Right lobe of liver (tissue), 6 donors: ENCODE results near the gene DBH. TPM values are rescaled to one million over a fixed set of nuclear protein-coding genes. Genes with fewer than 3 reads are reported as not detected.

Experiments
- ATAC-seq, 4 donors: fragments of 200-7000 bp; cut with Tn5 transposase; one replicate each; pipeline ENCODE4 v1.9.1; 2020; ENCODE audit warnings: mild to moderate bottlenecking in 4 of 4, moderate library complexity in 4 of 4
- DNase-seq, 3 donors: peaks; one replicate each; pipeline ENCODE4 v3.0.0-alpha.2; 2020
- H3K27ac ChIP-seq, 3 donors: fragments of 200-600 bp; one replicate each; pipeline ENCODE4 v1.8.0; 2022
- H3K27me3 ChIP-seq, 2 donors: fragments of 200-600 bp; one replicate each; pipeline ENCODE4 v1.8.0; 2022
- H3K36me3 ChIP-seq, 4 donors: fragments of 200-600 bp; sonication (generic) in 1 of 4; one replicate each; pipeline versions ENCODE4 v1.5.1 to v1.8.0; 2017 to 2022; ENCODE audit warnings: control low read depth in 1 of 4
- H3K4me1 ChIP-seq, 4 donors: fragments of 200-600 bp; sonication (generic) in 1 of 4; one replicate each; pipeline versions ENCODE4 v1.5.1 to v1.8.0; 2017 to 2022; ENCODE audit warnings: control low read depth in 1 of 4
- H3K4me3 ChIP-seq, 3 donors: fragments of 200-600 bp; one replicate each; pipeline ENCODE4 v1.8.0; 2022
- H3K9me3 ChIP-seq, 4 donors: fragments of 200-600 bp; sonication (generic) in 1 of 4; one replicate each; pipeline versions ENCODE4 v1.5.1 to v1.8.0; 2017 to 2022; ENCODE audit warnings: control low read depth in 1 of 4
- CTCF ChIP-seq, 4 donors: fragments of 200-600 bp in 3 of 4; fragments of 450-650 bp in 1 of 4; IDR thresholded peaks; one replicate each; pipeline versions ENCODE4 v1.5.1 to v1.8.0; 2016 to 2022; ENCODE audit warnings: antibody characterized with exemption in 4 of 4, mild to moderate bottlenecking in 2 of 4
- POLR2A ChIP-seq: fragments of 450-650 bp; IDR thresholded peaks from one replicate; pipeline ENCODE4 v1.6.1; 2017; ENCODE audit warnings: antibody characterized with exemption, mild to moderate bottlenecking
- WGBS: methylation state at CpG from one replicate; pipeline ENCODE4 v1.1.6; 2018; ENCODE audit warnings: low coverage, low lambda C conversion rate; ENCODE audit not compliant: insufficient coverage; ENCODE audit errors: missing lambda C conversion rate; 5-methylcytosine and 5-hydroxymethylcytosine counted together
- intact Hi-C, 2 donors: fragments of 100-400 bp; cut with DNase I; formaldehyde crosslinking; loops; one replicate each; pipeline versions ENCODE4 v1.11.2 to v1.14.1; 2022
- total RNA-seq, 6 experiments: library from RNA; depleted of rRNA in 2 of 6; stranded (reverse); fragments of >200 nt in 2 of 6; fragmentation: NEBNext Ultra II Directional in 3 of 6; extraction: Animal tissue kit (Norgen Biotek cat#: 25700) in 3 of 6; gene quantifications; one replicate each; pipeline versions ENCODE4 v1.1.0 to v1.2.4, GENCODE V29; 2016 to 2023
- donor health status: DM: no; HTN: yes; CAD: no.
- donor health status: DM: no; HTN: no; CAD: no.
- donor health status: DM: no; HTN: no; CAD: no.
- donor health status: DM: no; HTN: yes; CAD: no.
- donor health status: DM: no; HTN: yes; CAD: no.

Gene DBH
- total RNA-seq, 6 experiments from 2014 or later: 1.2 to 12.9 (median 5.7) TPM

GRCh38 chr9:133684121-133684935 lies 48.2 kb downstream of the DBH start:
- no peaks in the 10 kb centered on the region for H3K27me3 ChIP-seq
- peak overlapping the region in 2 of 3 donors; percentile 4 to 77 for H3K27ac ChIP-seq
- WGBS: 67% methylated on average over 3 of the region's 26 CpGs
- no peaks in the 10 kb centered on the region for H3K9me3 ChIP-seq
- DNase-seq (no peak), ATAC-seq (no peak)
- H3K4me1 ChIP-seq: no peaks in the 10 kb centered on the region
- TF ChIP-seq CTCF (IDR thresholded peaks at IDR 0.05) (no peak), POLR2A (no peak)
- no peak overlapping the region for H3K4me3 ChIP-seq
- intact Hi-C loops: no loop called here
- H3K36me3 ChIP-seq: peaks cover 0 to 46% (median 18%) of the 10 kb centered on the region in 4 donors

- H3K27me3 ChIP-seq: no peaks in the 10 kb centered on the region
- H3K36me3 ChIP-seq: peaks cover 0 to 46% (median 21%) of the 10 kb centered on the region in 4 donors
- intact Hi-C loops: no loop called here
- H3K4me3 ChIP-seq: no peak overlapping the region
- DNase-seq: peak in 1 of 3 donors; percentile 52
- peak overlapping the region in 1 of 3 donors; percentile 77 for H3K27ac ChIP-seq
- TF ChIP-seq CTCF (IDR thresholded peaks at IDR 0.05) (no peak), POLR2A (no peak)
- H3K9me3 ChIP-seq: no peaks in the 10 kb centered on the region
- no peak for ATAC-seq
- no peaks in the 10 kb centered on the region for H3K4me1 ChIP-seq
- WGBS: 92% methylated on average over 2 of the region's 17 CpGs
Observed at GRCh38 chr9:133684936-133685361, 48.8 kb downstream of the DBH start.

GRCh38 chr9:133685653-133686609 lies 49.8 kb downstream of the DBH start:
- peak in 1 of 3 donors; percentile 31 for DNase-seq

More at GRCh38 chr9:133685653-133686609, 49.8 kb downstream of the DBH start:
- 69% methylated on average over 3 of the region's 18 CpGs for WGBS
- TF ChIP-seq POLR2A (no peak), CTCF (IDR thresholded peaks at IDR 0.05) (no peak)
- intact Hi-C loops: no loop called here
- no peak overlapping the region for H3K4me3 ChIP-seq
- no peak overlapping the region for H3K27ac ChIP-seq
- no peaks in the 10 kb centered on the region for H3K9me3 ChIP-seq
- H3K27me3 ChIP-seq: no peaks in the 10 kb centered on the region
- H3K4me1 ChIP-seq: no peaks in the 10 kb centered on the region
- H3K36me3 ChIP-seq: peaks cover 0 to 53% (median 22%) of the 10 kb centered on the region in 4 donors
- no peak for ATAC-seq
